T-helper 1 cell (primary cell): Measurements from ENCODE around the gene CD4.
"Not testable (repeated sequence)": the region's sequence is repeated elsewhere in the genome, so short reads cannot be mapped to it uniquely, and the experiment has no call there.

Source experiments
- DNase-seq, 5 donors: peaks; one replicate each; pipeline ENCODE4 v3.0.0-alpha.2; 2012 to 2020

The CD4 gene

DNA sequence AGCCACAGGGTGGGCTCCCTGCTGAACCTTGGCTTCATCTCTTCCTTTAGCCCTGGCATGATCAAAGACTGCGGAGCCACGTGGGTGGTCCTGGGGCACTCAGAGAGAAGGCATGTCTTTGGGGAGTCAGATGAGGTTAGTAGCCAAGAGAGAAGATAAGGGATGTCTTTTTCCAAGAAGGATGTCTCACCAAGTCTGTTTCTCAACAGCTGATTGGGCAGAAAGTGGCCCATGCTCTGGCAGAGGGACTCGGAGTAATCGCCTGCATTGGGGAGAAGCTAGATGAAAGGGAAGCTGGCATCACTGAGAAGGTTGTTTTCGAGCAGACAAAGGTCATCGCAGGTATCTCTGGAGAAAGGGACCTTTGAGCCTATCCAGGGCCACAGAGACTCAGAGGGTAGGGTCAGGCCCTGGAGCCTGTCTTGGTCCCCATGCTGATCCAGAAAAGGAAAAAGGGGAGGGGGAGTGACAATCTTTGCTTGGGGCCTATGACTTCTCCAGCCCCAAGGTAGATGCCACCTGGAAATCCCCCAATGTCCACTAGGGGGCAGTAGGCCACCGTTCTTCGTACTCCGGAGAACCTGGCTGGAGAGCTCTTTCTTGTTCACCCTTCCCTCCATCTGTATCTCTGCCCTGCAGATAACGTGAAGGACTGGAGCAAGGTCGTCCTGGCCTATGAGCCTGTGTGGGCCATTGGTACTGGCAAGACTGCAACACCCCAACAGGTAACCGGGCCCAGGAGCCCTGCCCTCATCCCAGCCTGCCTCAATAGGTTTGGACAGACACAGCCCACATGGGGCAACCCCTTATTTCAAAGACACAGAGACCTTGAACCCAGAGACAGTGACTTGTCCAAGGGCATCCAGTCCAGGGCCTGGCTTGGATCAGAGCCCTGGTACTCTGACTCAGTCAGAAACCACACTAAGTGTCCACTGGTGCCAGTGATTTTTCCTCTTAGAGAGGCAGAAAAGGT, 80.0 kb downstream of the CD4 start:
- peak; percentile 61 to 88 (median 80) for DNase-seq

DNA sequence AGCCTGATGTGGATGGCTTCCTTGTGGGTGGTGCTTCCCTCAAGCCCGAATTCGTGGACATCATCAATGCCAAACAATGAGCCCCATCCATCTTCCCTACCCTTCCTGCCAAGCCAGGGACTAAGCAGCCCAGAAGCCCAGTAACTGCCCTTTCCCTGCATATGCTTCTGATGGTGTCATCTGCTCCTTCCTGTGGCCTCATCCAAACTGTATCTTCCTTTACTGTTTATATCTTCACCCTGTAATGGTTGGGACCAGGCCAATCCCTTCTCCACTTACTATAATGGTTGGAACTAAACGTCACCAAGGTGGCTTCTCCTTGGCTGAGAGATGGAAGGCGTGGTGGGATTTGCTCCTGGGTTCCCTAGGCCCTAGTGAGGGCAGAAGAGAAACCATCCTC, 81.0 kb downstream of the CD4 start:
- DNase-seq: not testable (repeated sequence)
